Effector CD8-positive, alpha-beta T cell (primary cell): Measurements from ENCODE around the gene SLC35B2.

Experiments used
- DNase-seq: peaks from one replicate; lab custom pipeline; 2025; lab: John Stamatoyannopoulos, UW

The SLC35B2 gene

GRCh38 chr6:44253307-44254101, 3.8 kb downstream of the SLC35B2 start:
- DNase-seq = peak; percentile 52

DNA sequence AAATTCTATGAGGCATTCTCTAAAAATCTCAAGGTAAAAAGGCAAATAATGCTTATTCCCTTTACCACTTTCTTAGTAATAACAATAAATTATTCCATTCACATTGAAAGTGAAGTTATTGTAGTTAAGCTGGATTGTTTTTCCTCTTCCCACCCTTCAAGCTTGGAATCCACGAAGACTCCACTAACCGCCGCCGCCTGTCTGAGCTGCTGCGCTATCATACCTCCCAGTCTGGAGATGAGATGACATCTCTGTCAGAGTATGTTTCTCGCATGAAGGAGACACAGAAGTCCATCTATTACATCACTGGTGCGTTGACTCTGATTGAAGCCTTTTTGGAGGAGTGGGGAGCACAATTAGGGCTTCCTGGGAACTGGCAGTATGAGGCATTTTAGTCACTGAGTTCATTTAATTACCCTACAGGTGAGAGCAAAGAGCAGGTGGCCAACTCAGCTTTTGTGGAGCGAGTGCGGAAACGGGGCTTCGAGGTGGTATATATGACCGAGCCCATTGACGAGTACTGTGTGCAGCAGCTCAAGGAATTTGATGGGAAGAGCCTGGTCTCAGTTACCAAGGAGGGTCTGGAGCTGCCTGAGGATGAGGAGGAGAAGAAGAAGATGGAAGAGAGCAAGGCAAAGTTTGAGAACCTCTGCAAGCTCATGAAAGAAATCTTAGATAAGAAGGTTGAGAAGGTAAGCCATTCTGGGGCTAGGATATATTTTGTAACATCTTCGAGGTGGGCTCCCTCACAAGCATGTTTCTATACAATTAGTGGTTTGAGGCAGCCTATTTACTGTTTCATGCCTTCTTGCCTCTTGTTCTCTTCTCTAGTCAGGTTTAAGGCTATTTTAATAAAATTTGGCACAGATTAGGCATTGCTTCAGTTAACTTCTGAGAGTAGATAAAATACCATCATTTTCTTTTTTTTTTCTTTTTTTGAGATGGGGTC, 5.5 kb downstream of the SLC35B2 start:
- no peak for DNase-seq

DNA sequence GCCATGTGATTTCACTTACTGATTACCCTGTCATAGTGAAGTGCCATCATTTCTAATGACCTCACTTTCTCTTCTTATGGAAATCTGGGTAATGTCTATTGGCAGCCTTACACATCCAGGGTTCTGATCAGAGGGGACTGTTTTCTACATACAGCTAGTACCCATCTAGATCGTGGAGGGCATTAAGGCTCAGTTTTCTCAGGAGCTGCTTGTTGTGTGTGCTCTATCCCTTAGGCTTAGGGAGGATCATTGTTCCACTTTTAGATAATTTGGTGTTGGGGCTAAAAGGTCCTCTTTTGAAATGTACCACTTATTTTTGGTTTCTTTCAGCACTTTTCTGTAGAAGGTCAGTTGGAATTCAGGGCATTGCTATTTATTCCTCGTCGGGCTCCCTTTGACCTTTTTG, 6.6 kb downstream of the SLC35B2 start:
- DNase-seq = no peak

DNA sequence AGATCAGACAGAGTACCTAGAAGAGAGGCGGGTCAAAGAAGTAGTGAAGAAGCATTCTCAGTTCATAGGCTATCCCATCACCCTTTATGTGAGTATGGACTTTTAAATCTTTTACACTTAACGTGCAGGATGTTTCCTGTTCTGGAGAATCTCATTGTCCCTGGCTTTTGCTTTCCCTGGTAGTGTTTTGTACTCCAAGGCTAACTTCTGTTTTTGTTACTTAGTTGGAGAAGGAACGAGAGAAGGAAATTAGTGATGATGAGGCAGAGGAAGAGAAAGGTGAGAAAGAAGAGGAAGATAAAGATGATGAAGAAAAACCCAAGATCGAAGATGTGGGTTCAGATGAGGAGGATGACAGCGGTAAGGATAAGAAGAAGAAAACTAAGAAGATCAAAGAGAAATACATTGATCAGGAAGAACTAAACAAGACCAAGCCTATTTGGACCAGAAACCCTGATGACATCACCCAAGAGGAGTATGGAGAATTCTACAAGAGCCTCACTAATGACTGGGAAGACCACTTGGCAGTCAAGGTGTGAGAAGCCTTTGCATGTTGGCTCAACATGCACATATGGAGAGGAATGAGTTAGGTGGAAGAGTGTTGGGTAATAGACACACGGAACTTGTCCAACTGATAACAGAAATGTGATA, 7.1 kb downstream of the SLC35B2 start:
- DNase-seq = no peak

GRCh38 chr6:44249082-44249748, 8.1 kb downstream of the SLC35B2 start:
- no peak for DNase-seq

GRCh38 chr6:44248579-44248978, 8.7 kb downstream of the SLC35B2 start:
- DNase-seq = no peak

DNA sequence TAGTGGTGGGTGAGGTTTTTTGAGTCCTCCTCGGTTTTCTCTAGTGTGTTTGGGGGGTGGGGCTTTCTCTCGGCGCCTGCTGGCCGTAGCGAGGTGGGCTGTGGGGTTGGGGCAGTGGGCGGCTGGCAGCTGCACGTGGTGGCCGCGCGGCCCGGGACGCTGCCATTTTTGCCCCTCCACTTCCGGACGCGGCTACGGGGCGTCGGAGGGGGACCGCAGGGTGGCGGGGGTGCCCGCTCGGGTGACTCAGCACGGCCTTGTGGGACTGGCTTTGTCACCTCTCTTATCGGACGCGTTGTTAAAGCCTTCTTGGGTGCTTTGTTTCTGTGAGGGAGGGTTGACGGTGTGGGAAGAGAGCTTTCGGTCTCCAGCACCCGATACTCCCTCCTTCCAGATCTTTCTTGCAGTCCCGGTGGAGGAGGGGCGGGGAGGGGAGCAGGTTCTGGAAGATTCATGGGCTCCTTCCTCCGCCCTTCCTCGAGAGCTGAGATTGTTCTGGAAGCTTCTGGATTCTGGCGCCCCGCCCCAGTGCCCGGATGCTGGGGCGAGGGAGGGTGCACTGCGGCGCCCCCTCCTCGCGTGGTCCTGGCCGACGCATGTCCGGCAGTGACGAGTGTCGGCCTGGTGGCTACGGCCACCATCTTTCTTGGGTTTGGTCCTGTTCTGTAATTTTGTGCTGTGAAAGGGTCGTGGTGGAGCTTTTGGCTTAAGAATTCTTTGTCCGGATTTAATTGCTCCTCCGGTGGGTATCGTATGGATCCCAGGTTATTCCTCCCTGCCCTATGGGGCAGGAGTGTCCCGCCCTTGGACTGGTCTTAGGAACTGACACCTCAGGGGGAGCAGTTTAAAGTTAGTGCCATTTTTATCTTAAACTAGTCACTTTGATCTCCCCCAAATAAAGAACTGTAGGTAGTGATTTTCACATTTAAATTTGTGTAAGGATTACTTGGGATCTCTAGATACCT, 9.7 kb downstream of the SLC35B2 start:
- DNase-seq = peak; percentile 65

- DNase-seq = peak; percentile 96
Measured at GRCh38 chr6:44246663-44247337, 10.5 kb downstream of the SLC35B2 start, which contains the start of gene HSP90AB1. Gene HSP90AB1 (plus strand): TSS chr6:44247101. CDS start chr6:44248630, 1,529 bp downstream.

GRCh38 chr6:44245912-44246662, 11.2 kb downstream of the SLC35B2 start:
- peak; percentile 72 for DNase-seq

GRCh38 chr6:44245391-44245911, 11.9 kb downstream of the SLC35B2 start:
- DNase-seq = no peak

DNA sequence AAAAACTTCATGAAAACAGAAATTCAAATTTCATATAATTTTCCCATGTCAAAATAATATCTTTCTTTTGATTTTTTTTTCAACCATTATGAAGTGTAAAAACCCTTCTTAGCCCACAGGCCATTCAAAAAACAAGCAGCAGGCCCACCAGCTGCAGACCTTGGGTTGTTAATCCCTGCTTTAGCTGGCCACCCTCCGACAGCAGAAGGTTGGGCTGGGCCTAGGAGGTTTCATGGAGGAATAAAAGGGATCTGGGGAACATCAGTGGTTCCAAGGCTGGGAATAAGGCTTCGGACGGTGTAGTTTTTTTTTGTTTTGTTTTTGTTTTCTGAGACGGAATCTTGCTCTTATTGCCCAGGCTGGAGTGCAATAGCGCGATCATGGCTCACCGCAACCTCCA, 14.0 kb downstream of the SLC35B2 start:
- no peak for DNase-seq

GRCh38 chr6:44238687-44239350, 18.5 kb downstream of the SLC35B2 start:
- DNase-seq = no peak

- DNase-seq = peak; percentile 60
Measured at GRCh38 chr6:44237813-44238433, 19.4 kb downstream of the SLC35B2 start.

DNA sequence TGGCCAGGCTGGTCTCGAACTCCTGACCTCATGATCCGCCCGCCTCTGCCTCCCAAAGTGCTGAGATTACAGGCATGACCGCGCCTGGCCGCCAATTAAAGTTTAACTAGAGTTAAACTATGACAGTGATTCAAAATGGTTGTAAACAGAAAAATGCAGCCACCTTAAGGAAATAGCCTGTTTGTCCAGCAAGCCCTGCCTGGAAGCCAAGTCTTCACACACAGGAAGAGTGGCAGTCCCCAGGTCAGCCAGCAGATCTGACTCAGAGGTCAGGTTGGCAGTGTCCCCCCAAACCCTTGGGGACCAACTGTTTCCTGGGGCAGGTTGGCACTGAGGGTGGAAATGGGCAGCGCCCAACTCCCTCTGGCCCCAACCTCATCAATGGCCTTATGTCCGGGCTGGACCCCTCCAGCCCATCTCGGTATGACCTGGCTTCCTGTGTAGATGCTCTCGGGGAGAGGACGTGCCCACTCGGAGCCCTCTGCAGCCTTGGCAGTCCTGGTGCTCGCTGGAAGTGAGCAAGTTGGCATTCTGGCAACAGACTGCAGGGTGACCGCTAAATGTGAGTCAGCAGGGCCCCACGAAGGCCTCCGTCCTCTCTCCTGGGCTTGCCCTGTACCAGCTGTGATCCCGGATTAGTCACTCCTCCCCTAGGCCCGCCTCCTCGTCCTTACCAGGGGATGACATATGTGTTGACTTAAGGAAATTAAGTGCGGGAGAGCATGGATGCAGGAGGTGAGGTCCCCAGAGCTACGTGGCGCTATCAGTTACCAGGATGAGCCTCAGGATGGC, 20.1 kb downstream of the SLC35B2 start:
- DNase-seq = peak; percentile 47

GRCh38 chr6:44235891-44236516, 21.3 kb downstream of the SLC35B2 start:
- DNase-seq = no peak

DNA sequence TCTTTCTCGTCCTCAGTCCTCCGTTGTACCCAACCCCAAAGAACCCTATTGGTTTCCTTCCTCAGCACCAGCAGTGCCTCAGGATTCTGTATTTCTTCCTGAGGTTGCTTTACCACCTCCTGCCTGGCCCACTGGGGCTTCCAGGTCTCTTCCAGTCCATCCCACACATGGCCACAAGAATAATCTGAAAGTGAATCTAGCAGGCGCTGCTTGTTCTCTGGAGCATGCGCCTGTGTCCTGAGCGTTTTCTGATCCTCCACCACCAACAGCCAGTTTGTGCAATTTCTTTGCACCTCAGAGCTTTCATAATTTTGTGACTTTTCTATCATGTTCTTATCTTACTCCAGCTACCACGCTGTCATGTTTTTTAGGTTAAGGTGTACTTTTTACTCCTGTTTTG, 22.1 kb downstream of the SLC35B2 start:
- DNase-seq = no peak
